ENCODE results near the gene NAV2. TPM values are rescaled to one million over a fixed set of nuclear protein-coding genes. Genes with fewer than 3 reads are reported as not detected.

Gene NAV2
- polyA plus RNA-seq, 3 donors = not detected

- H3K27me3 Mint-ChIP-seq (ENCODE audit: low read depth in 3 of 3) = peaks cover 4 to 13% (median 5%) of the 10 kb centered on the region in 3 donors
- H3K27ac ChIP-seq (ENCODE audit: low read depth in 1 of 2, low read length in 2 of 2) = no peak overlapping the region
- H3K27ac Mint-ChIP-seq = no peak overlapping the region
- no peak for TF ChIP-seq CTCF (IDR thresholded peaks at IDR 0.05)
- no peaks in the 10 kb centered on the region for H3K79me2 ChIP-seq (ENCODE audit: insufficient read depth, low read length)
- H3K27me3 ChIP-seq (ENCODE audit: control insufficient read depth in 2 of 2, insufficient read depth in 2 of 2, low read length in 2 of 2) = peaks cover 0 to 2% of the 10 kb centered on the region in 2 donors
- no peaks in the 10 kb centered on the region for H3K36me3 ChIP-seq (replicated peaks in 1 of 2; ENCODE audit: control insufficient read depth in 1 of 2, insufficient read depth in 2 of 2, low read length in 2 of 2)
- no peak overlapping the region for H2AFZ ChIP-seq (ENCODE audit: insufficient read depth, low read depth, low read length, poor library complexity, severe bottlenecking)
- no peak overlapping the region for H3K4me3 ChIP-seq (replicated peaks in 1 of 3; ENCODE audit: low read depth in 2 of 3, low read length in 3 of 3)
- intact Hi-C loops (cut with micrococcal nuclease) = no loop called here
- DNase-seq = no peak
- no peak overlapping the region for H3K4me2 ChIP-seq (replicated peaks; ENCODE audit: extremely low read depth, low read length, poor library complexity, severe bottlenecking)
- 81% methylated on average over 3 of the region's 4 CpGs for WGBS (ENCODE audit: insufficient coverage)
- H3K9ac ChIP-seq (ENCODE audit: insufficient read depth, low read length, poor library complexity, severe bottlenecking) = no peak overlapping the region
- H4K20me1 ChIP-seq (ENCODE audit: insufficient read depth, low read length) = no peaks in the 10 kb centered on the region
- H3K9me3 ChIP-seq (replicated peaks in 1 of 2; ENCODE audit: control insufficient read depth in 1 of 2, insufficient read depth in 1 of 2, low read length in 2 of 2) = no peaks in the 10 kb centered on the region
- H3K9me3 Mint-ChIP-seq = peaks cover 0 to 3% (median 0%) of the 10 kb centered on the region in 7 donors
- H3K4me3 Mint-ChIP-seq = no peak overlapping the region
- no peaks in the 10 kb centered on the region for H3K36me3 Mint-ChIP-seq
- no peaks in the 10 kb centered on the region for H3K4me1 Mint-ChIP-seq
- no peaks in the 10 kb centered on the region for H3K4me1 ChIP-seq (ENCODE audit: control insufficient read depth in 1 of 2, insufficient read depth in 2 of 2, low read length in 2 of 2)
Observed at GRCh38 chr11:19962801-19963175, 250.2 kb downstream of the NAV2 start.

GRCh38 chr11:19963697-19964387, 251.2 kb downstream of the NAV2 start:
- no peak for TF ChIP-seq CTCF (IDR thresholded peaks at IDR 0.05)
- intact Hi-C loops (cut with micrococcal nuclease) = no loop called here
- peaks cover 0 to 2% of the 10 kb centered on the region in 2 donors for H3K27me3 ChIP-seq (ENCODE audit: control insufficient read depth in 2 of 2, insufficient read depth in 2 of 2, low read length in 2 of 2)
- Mint-ChIP-seq H3K9me3 (peaks cover 0 to 3% (median 0%) of the 10 kb centered on the region in 7 donors), H3K4me3 (no peak overlapping the region), H3K4me1 (no peaks in the 10 kb centered on the region), H3K27me3 (ENCODE audit: low read depth in 3 of 3) (peaks cover 4 to 13% (median 6%) of the 10 kb centered on the region in 3 donors), H3K27ac (no peak overlapping the region), H3K36me3 (no peaks in the 10 kb centered on the region)
- H3K27ac ChIP-seq (ENCODE audit: low read depth in 1 of 2, low read length in 2 of 2) = no peak overlapping the region
- WGBS (ENCODE audit: insufficient coverage) = 88% methylated on average over 6 of the region's 13 CpGs
- no peak overlapping the region for H2AFZ ChIP-seq (ENCODE audit: insufficient read depth, low read depth, low read length, poor library complexity, severe bottlenecking)
- DNase-seq = no peak
- no peaks in the 10 kb centered on the region for H4K20me1 ChIP-seq (ENCODE audit: insufficient read depth, low read length)
- H3K79me2 ChIP-seq (ENCODE audit: insufficient read depth, low read length) = no peaks in the 10 kb centered on the region
- no peaks in the 10 kb centered on the region for H3K4me1 ChIP-seq (ENCODE audit: control insufficient read depth in 1 of 2, insufficient read depth in 2 of 2, low read length in 2 of 2)
- no peaks in the 10 kb centered on the region for H3K9me3 ChIP-seq (replicated peaks in 1 of 2; ENCODE audit: control insufficient read depth in 1 of 2, insufficient read depth in 1 of 2, low read length in 2 of 2)
- no peaks in the 10 kb centered on the region for H3K36me3 ChIP-seq (replicated peaks in 1 of 2; ENCODE audit: control insufficient read depth in 1 of 2, insufficient read depth in 2 of 2, low read length in 2 of 2)
- no peak overlapping the region for H3K9ac ChIP-seq (ENCODE audit: insufficient read depth, low read length, poor library complexity, severe bottlenecking)
- no peak overlapping the region for H3K4me2 ChIP-seq (replicated peaks; ENCODE audit: extremely low read depth, low read length, poor library complexity, severe bottlenecking)
- no peak overlapping the region for H3K4me3 ChIP-seq (replicated peaks in 1 of 3; ENCODE audit: low read depth in 2 of 3, low read length in 3 of 3)

Measured in CD14-positive monocyte (primary cell).